Neural cell (in vitro differentiated cells): ENCODE data around the gene RBM10. TPM values are rescaled to one million over a fixed set of nuclear protein-coding genes. Genes with fewer than 3 reads are reported as not detected.

ENCODE experiments used
- H2AFZ ChIP-seq: fragments of 200-600, 300-800 bp; sonication (generic), shearing (Covaris generic); 2 replicates; pipeline ENCODE4 v1.6.0; 2014; ENCODE audit warnings: low read depth, mild to moderate bottlenecking, antibody characterized with exemption, low read length, moderate library complexity
- H3F3A ChIP-seq: fragments of 200-600 bp; shearing (Covaris generic); 2 replicates; pipeline ENCODE4 v1.6.1; 2016; ENCODE audit warnings: mild to moderate bottlenecking, moderate library complexity, mixed read lengths, antibody characterized with exemption, low read length; ENCODE audit not compliant: insufficient read depth, poor library complexity, severe bottlenecking
- H3K27ac ChIP-seq: fragments of 200-600, 300-800 bp; sonication (generic), shearing (Covaris generic); 2 replicates; pipeline ENCODE4 v1.5.1; 2014; ENCODE audit warnings: mild to moderate bottlenecking, low read length, moderate library complexity
- H3K27me3 ChIP-seq: fragments of 300-800, 200-600 bp; sonication (generic), shearing (Covaris generic); 2 replicates; pipeline ENCODE4 v1.6.0; 2014; ENCODE audit warnings: mild to moderate bottlenecking, low read depth, low read length, moderate library complexity; ENCODE audit not compliant: insufficient read depth
- H3K36me3 ChIP-seq: fragments of 300-800, 200-600 bp; sonication (generic), shearing (Covaris generic); 2 replicates; pipeline ENCODE4 v1.5.1; 2014; ENCODE audit warnings: mild to moderate bottlenecking, antibody characterized with exemption, low read length, moderate library complexity; ENCODE audit not compliant: insufficient read depth
- H3K4me2 ChIP-seq: fragments of 300-800, 200-600 bp; sonication (generic), shearing (Covaris generic); 2 replicates; pipeline ENCODE4 v1.6.0; 2014; ENCODE audit warnings: mild to moderate bottlenecking, low read length
- H3K4me3 ChIP-seq: fragments of 300-800, 200-600 bp; sonication (generic), shearing (Covaris generic); 2 replicates; pipeline ENCODE4 v1.5.1; 2014; ENCODE audit warnings: mild to moderate bottlenecking, low read length, moderate library complexity
- H3K79me2 ChIP-seq: fragments of 200-600 bp; shearing (Covaris generic); replicated peaks from 2 replicates; pipeline ENCODE4 v1.6.0; 2014; ENCODE audit warnings: mild to moderate bottlenecking, low read length, moderate library complexity; ENCODE audit not compliant: insufficient read depth
- H3K9ac ChIP-seq: fragments of 300-800, 200-600 bp; sonication (generic), shearing (Covaris generic); 2 replicates; pipeline ENCODE4 v1.6.1; 2016; ENCODE audit warnings: mild to moderate bottlenecking, low read length, mixed read lengths
- H3K9me2 ChIP-seq: fragments of 200-600 bp; shearing (Covaris generic); 2 replicates; pipeline ENCODE4 v1.6.1; 2016; ENCODE audit warnings: mild to moderate bottlenecking, low read length, mixed read lengths; ENCODE audit not compliant: insufficient read depth
- H3K9me3 ChIP-seq: fragments of 200-600, 300-800 bp; sonication (generic), shearing (Covaris generic); 2 replicates; pipeline ENCODE4 v1.6.1; 2016; ENCODE audit warnings: mild to moderate bottlenecking, mixed run types, low read length, moderate library complexity, mixed read lengths
- H4K20me1 ChIP-seq: fragments of 200-600 bp; shearing (Covaris generic); 2 replicates; pipeline ENCODE4 v1.6.1; 2016; ENCODE audit warnings: mild to moderate bottlenecking, mixed run types; ENCODE audit not compliant: insufficient read depth
- EP300 ChIP-seq: fragments of 450-650 bp; conservative IDR thresholded peaks from 2 replicates; pipeline ENCODE4 v1.6.1; 2014; ENCODE audit warnings: antibody characterized with exemption, mild to moderate bottlenecking, moderate library complexity; ENCODE audit not compliant: poor library complexity, severe bottlenecking
- EZH2 ChIP-seq: fragments of 200-600, 300-800 bp; shearing (Covaris generic), sonication (generic); IDR thresholded peaks from 2 replicates; pipeline ENCODE4 v1.6.1; 2014; ENCODE audit warnings: antibody characterized with exemption, low read length, borderline replicate concordance, mild to moderate bottlenecking; ENCODE audit not compliant: insufficient read depth, poor library complexity, severe bottlenecking
- MXI1 ChIP-seq: fragments of 450-650 bp; conservative IDR thresholded peaks from 2 replicates; pipeline ENCODE4 v1.6.1; 2014; ENCODE audit warnings: antibody characterized with exemption, mild to moderate bottlenecking; ENCODE audit not compliant: poor library complexity, severe bottlenecking
- POLR2AphosphoS5 ChIP-seq: IDR thresholded peaks from 2 replicates; pipeline ENCODE4 v1.6.1; 2012
- RAD21 ChIP-seq: fragments of 450-650 bp; conservative IDR thresholded peaks from 2 replicates; pipeline ENCODE4 v1.6.1; 2014; ENCODE audit warnings: antibody characterized with exemption, mild to moderate bottlenecking, moderate library complexity
- SMC3 ChIP-seq: fragments of 450-650 bp; conservative IDR thresholded peaks from 2 replicates; pipeline ENCODE4 v1.6.1; 2014; ENCODE audit warnings: antibody characterized with exemption, mild to moderate bottlenecking, moderate library complexity; ENCODE audit not compliant: poor library complexity
- TAF1 ChIP-seq: IDR thresholded peaks from 2 replicates; pipeline ENCODE4 v1.6.1; 2012; ENCODE audit warnings: low read depth
- polyA plus RNA-seq: library from polyadenylated mRNA; depleted of rRNA; stranded (reverse); fragments of >200 nt; gene quantifications from 2 replicates; pipeline ENCODE4 v1.2.3, GENCODE V29; 2014
- TF ChIP-seq, protein P1 (sequence below): IDR thresholded peaks from 2 replicates; pipeline ENCODE4 v1.6.1; 2012; ENCODE audit warnings: borderline replicate concordance
- TF ChIP-seq, protein P2 (sequence below): fragments of 450-650 bp; IDR thresholded peaks from 2 replicates; pipeline ENCODE4 v1.5.1; 2014; ENCODE audit warnings: antibody characterized with exemption, mild to moderate bottlenecking, moderate library complexity; ENCODE audit not compliant: poor library complexity, severe bottlenecking

Gene RBM10
- polyA plus RNA-seq, 1 donor from 2014 or later = 53.1 TPM

DNA sequence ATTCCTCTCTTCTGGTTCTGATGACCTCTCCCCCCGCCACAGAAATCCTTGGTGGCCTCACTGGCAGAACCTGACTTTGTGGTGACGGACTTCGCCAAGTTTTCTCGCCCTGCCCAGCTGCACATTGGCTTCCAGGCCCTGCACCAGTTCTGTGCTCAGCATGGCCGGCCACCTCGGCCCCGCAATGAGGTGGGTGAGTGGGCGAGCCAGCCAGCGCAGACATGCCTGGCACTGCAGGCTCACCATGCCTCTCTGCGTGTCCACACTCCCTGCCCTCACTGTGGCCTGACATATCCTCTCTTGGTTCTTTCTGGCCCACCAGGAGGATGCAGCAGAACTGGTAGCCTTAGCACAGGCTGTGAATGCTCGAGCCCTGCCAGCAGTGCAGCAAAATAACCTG, 57.3 kb downstream of the RBM10 start:
- H3K36me3 ChIP-seq = no peaks in the 10 kb centered on the region
- peaks cover 3% of the 10 kb centered on the region for H4K20me1 ChIP-seq
- TF ChIP-seq POLR2AphosphoS5 = no peak
- no peak for TF ChIP-seq MXI1
- no peak for TF ChIP-seq EP300
- no peak for TF ChIP-seq SMC3
- TF ChIP-seq, protein P1, sequence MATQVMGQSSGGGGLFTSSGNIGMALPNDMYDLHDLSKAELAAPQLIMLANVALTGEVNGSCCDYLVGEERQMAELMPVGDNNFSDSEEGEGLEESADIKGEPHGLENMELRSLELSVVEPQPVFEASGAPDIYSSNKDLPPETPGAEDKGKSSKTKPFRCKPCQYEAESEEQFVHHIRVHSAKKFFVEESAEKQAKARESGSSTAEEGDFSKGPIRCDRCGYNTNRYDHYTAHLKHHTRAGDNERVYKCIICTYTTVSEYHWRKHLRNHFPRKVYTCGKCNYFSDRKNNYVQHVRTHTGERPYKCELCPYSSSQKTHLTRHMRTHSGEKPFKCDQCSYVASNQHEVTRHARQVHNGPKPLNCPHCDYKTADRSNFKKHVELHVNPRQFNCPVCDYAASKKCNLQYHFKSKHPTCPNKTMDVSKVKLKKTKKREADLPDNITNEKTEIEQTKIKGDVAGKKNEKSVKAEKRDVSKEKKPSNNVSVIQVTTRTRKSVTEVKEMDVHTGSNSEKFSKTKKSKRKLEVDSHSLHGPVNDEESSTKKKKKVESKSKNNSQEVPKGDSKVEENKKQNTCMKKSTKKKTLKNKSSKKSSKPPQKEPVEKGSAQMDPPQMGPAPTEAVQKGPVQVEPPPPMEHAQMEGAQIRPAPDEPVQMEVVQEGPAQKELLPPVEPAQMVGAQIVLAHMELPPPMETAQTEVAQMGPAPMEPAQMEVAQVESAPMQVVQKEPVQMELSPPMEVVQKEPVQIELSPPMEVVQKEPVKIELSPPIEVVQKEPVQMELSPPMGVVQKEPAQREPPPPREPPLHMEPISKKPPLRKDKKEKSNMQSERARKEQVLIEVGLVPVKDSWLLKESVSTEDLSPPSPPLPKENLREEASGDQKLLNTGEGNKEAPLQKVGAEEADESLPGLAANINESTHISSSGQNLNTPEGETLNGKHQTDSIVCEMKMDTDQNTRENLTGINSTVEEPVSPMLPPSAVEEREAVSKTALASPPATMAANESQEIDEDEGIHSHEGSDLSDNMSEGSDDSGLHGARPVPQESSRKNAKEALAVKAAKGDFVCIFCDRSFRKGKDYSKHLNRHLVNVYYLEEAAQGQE = no peak
- TF ChIP-seq, protein P2, sequence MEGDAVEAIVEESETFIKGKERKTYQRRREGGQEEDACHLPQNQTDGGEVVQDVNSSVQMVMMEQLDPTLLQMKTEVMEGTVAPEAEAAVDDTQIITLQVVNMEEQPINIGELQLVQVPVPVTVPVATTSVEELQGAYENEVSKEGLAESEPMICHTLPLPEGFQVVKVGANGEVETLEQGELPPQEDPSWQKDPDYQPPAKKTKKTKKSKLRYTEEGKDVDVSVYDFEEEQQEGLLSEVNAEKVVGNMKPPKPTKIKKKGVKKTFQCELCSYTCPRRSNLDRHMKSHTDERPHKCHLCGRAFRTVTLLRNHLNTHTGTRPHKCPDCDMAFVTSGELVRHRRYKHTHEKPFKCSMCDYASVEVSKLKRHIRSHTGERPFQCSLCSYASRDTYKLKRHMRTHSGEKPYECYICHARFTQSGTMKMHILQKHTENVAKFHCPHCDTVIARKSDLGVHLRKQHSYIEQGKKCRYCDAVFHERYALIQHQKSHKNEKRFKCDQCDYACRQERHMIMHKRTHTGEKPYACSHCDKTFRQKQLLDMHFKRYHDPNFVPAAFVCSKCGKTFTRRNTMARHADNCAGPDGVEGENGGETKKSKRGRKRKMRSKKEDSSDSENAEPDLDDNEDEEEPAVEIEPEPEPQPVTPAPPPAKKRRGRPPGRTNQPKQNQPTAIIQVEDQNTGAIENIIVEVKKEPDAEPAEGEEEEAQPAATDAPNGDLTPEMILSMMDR = no peak
- TF ChIP-seq EZH2 = no peak
- TF ChIP-seq TAF1 = no peak
- TF ChIP-seq RAD21 = no peak
- H3K27me3 ChIP-seq = no peaks in the 10 kb centered on the region
- no peak overlapping the region for H3K4me2 ChIP-seq
- H3F3A ChIP-seq = no peaks in the 10 kb centered on the region
- H3K9me2 ChIP-seq = no peaks in the 10 kb centered on the region
- H3K4me3 ChIP-seq = no peak overlapping the region
- no peak overlapping the region for H2AFZ ChIP-seq
- no peak overlapping the region for H3K9ac ChIP-seq
- H3K27ac ChIP-seq = no peak overlapping the region
- no peaks in the 10 kb centered on the region for H3K9me3 ChIP-seq
- H3K79me2 ChIP-seq = peaks cover 9% of the 10 kb centered on the region

DNA sequence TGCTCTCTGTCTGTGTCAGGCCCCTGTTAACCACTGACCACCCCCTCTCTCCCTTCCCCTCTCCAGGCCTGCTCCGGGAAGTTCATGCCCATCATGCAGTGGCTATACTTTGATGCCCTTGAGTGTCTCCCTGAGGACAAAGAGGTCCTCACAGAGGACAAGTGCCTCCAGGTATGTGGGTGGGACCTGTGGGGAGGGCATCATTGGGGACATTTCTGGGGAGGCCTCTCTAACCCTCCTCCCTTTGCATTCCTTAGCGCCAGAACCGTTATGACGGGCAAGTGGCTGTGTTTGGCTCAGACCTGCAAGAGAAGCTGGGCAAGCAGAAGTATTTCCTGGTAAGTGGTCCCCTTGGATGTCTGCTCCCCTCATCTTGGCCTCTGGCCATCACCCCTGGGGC, 57.9 kb downstream of the RBM10 start:
- Histone ChIP-seq H3K9me3 (no peaks in the 10 kb centered on the region), H3K9ac (no peak overlapping the region), H3K4me2 (no peak overlapping the region), H3F3A (no peaks in the 10 kb centered on the region), H3K4me3 (no peak overlapping the region), H3K27me3 (no peaks in the 10 kb centered on the region), H3K36me3 (no peaks in the 10 kb centered on the region), H3K79me2 (peaks cover 3% of the 10 kb centered on the region), H3K9me2 (no peaks in the 10 kb centered on the region), H3K27ac (no peak overlapping the region), H4K20me1 (no peaks in the 10 kb centered on the region), H2AFZ (no peak overlapping the region)
- TF ChIP-seq EZH2 (no peak), EP300 (no peak)

DNA sequence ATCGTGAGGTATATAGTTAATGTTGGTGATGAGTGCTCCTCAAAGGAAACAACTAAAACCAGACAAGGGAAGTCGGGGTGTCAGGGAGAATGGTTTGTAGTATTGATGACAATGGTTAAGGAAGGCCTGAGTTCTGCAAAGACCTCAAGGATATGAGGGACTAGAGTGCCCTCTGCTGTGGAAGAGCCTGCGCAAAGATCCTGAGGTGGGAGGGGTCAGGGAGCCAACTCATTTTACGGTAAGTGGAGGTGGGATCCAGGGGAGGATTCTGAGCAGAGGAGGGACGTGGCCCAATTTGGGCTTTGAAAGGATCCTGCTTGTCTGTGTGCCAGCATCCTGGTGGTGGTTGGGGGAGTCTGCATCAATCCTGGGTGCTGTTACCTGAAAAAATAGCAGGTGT, 59.9 kb downstream of the RBM10 start:
- no peak for TF ChIP-seq MXI1
- TF ChIP-seq, protein P2 = no peak
- TF ChIP-seq RAD21 = no peak
- TF ChIP-seq EP300 = no peak
- no peak for TF ChIP-seq SMC3
- TF ChIP-seq EZH2 = no peak
- TF ChIP-seq TAF1 = no peak
- TF ChIP-seq, protein P1 = no peak
- H3K36me3 ChIP-seq = no peaks in the 10 kb centered on the region
- H2AFZ ChIP-seq = no peak overlapping the region
- no peaks in the 10 kb centered on the region for H3K9me3 ChIP-seq
- no peak overlapping the region for H3K4me2 ChIP-seq
- no peaks in the 10 kb centered on the region for H4K20me1 ChIP-seq
- H3F3A ChIP-seq = no peaks in the 10 kb centered on the region
- no peaks in the 10 kb centered on the region for H3K9me2 ChIP-seq
- no peaks in the 10 kb centered on the region for H3K79me2 ChIP-seq
- no peak overlapping the region for H3K9ac ChIP-seq
- H3K27ac ChIP-seq = no peak overlapping the region
- H3K27me3 ChIP-seq = no peaks in the 10 kb centered on the region
- H3K4me3 ChIP-seq = no peak overlapping the region
